Measurements from ENCODE around the gene OTUD3. TPM values are rescaled to one million over a fixed set of nuclear protein-coding genes. Genes with fewer than 3 reads are reported as not detected.

Gene OTUD3
- total RNA-seq, 4 donors from 2014 or later: 4.6 to 6.1 (median 5.4) TPM

DNA sequence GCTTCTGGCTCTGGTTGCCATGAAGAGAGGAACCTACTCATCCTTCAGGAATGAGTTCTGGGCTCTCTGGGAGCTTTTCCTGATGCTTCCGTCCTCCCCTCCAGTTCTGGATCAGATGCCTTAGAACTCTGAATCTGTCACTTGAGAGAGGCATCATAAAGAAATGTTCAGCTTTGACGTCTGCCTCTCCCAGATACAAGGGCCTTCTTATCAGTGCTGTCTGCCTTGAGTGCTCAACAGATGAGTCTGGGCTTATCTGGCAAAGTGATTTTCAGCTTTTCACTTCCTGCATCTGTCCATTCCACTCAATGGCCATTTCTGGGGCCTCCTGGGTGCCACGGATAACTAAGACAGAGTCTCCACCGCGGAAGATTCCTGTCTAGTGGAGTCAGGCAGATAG, 12.3 kb upstream of the OTUD3 start:
- Histone ChIP-seq H3K4me3 (no peak overlapping the region), H3K36me3 (no peaks in the 10 kb centered on the region), H3K9me3 (peaks cover 0 to 8% (median 0%) of the 10 kb centered on the region in 4 donors), H3K4me1 (no peaks in the 10 kb centered on the region), H3K27ac (no peak overlapping the region), H3K27me3 (peaks cover 0 to 18% of the 10 kb centered on the region in 2 donors)
- TF ChIP-seq, protein P1, sequence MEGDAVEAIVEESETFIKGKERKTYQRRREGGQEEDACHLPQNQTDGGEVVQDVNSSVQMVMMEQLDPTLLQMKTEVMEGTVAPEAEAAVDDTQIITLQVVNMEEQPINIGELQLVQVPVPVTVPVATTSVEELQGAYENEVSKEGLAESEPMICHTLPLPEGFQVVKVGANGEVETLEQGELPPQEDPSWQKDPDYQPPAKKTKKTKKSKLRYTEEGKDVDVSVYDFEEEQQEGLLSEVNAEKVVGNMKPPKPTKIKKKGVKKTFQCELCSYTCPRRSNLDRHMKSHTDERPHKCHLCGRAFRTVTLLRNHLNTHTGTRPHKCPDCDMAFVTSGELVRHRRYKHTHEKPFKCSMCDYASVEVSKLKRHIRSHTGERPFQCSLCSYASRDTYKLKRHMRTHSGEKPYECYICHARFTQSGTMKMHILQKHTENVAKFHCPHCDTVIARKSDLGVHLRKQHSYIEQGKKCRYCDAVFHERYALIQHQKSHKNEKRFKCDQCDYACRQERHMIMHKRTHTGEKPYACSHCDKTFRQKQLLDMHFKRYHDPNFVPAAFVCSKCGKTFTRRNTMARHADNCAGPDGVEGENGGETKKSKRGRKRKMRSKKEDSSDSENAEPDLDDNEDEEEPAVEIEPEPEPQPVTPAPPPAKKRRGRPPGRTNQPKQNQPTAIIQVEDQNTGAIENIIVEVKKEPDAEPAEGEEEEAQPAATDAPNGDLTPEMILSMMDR (IDR thresholded peaks at IDR 0.05): no peak
- TF ChIP-seq EP300 (IDR thresholded peaks at IDR 0.05) (no peak), POLR2A (IDR thresholded peaks at IDR 0.05) (no peak)
- WGBS, 2 donors: 68 to 73% methylated on average over 5 of the region's 5 CpGs
- no peak for DNase-seq (ENCODE audit: low spot score in 2 of 2)

DNA sequence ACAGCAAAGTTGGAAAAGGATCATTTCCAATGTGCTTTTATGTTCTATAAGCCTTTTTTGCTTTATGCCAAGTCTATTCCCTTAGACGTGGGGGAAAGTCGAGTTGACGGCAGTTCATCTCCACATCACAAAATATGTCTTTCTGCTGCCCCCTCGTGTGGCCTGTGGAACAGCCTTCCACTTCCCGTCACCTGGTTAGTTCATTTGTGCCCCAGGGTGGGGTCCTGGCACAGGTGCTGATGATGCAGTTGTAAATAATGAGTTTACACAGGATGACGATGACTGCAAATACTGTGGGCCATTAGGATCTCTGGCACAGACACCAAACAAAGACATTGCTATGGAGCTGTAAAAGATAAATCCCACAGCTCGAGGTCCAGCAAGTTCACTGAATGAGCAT, 10.0 kb upstream of the OTUD3 start:
- no peak overlapping the region for H3K27ac ChIP-seq
- H3K27me3 ChIP-seq: peaks cover 0 to 23% of the 10 kb centered on the region in 2 donors
- no peaks in the 10 kb centered on the region for H3K4me1 ChIP-seq
- no peak overlapping the region for H3K4me3 ChIP-seq
- WGBS, 2 donors: 40 to 51% methylated on average over 7 of the region's 7 CpGs
- H3K9me3 ChIP-seq: no peaks in the 10 kb centered on the region
- DNase-seq (ENCODE audit: low spot score in 2 of 2): no peak
- TF ChIP-seq, protein P1 (IDR thresholded peaks at IDR 0.05): peak in 1 of 5 experiments; percentile 29
- no peak for TF ChIP-seq POLR2A (IDR thresholded peaks at IDR 0.05)
- H3K36me3 ChIP-seq: no peaks in the 10 kb centered on the region

DNA sequence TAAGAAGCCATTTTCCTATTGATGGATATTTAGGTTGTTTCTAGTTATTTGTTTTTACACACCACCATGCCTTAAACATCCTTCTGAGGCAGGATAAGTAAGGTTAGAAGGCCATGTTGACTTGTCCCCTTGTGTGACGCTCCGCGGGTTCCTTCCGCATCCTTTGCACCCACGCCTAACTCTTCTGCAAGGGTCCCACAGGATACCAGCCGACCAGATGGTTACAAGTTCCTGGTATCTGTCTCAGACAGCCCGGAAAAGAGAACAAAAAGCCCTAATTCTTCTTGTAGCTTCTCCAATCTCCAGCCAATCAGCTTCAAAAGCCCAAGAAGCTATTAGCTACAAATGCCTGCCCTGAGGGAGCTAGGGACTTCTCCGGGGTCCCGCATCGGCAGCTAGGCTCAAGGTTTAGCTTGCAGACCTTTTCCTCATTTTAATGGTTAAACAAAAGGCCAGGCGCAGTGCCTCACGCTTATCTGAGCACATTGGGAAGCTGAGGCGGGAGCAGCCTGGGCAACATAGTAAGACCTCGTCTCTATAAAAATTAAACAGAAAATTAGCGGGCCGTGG, 4.9 kb upstream of the OTUD3 start:
- Histone ChIP-seq H3K4me1 (peaks cover 0 to 6% (median 2%) of the 10 kb centered on the region in 4 donors), H3K27ac (no peak overlapping the region), H3K36me3 (no peaks in the 10 kb centered on the region), H3K27me3 (peaks cover 0 to 14% of the 10 kb centered on the region in 2 donors), H3K4me3 (no peak overlapping the region), H3K9me3 (no peaks in the 10 kb centered on the region)
- TF ChIP-seq POLR2A (IDR thresholded peaks at IDR 0.05) (no peak), EP300 (IDR thresholded peaks at IDR 0.05) (no peak)
- TF ChIP-seq, protein P1 (IDR thresholded peaks at IDR 0.05): no peak
- WGBS, 2 donors: 63 to 67% methylated on average over 16 of the region's 16 CpGs
- DNase-seq (ENCODE audit: low spot score in 2 of 2): no peak

GRCh38 chr1:19877821-19878636, 4.2 kb upstream of the OTUD3 start:
- peaks cover 0 to 14% of the 10 kb centered on the region in 2 donors for H3K27me3 ChIP-seq
- H3K36me3 ChIP-seq: no peaks in the 10 kb centered on the region
- H3K4me1 ChIP-seq: peaks cover 0 to 7% (median 2%) of the 10 kb centered on the region in 4 donors
- no peak overlapping the region for H3K4me3 ChIP-seq
- WGBS, 2 donors: 73 to 74% methylated on average over 19 of the region's 19 CpGs
- TF ChIP-seq EP300 (IDR thresholded peaks at IDR 0.05): no peak
- TF ChIP-seq POLR2A (IDR thresholded peaks at IDR 0.05): no peak
- TF ChIP-seq, protein P1 (IDR thresholded peaks at IDR 0.05): no peak
- DNase-seq (ENCODE audit: low spot score in 2 of 2): no peak
- H3K27ac ChIP-seq: peak overlapping the region in 1 of 4 donors; percentile 35
- no peaks in the 10 kb centered on the region for H3K9me3 ChIP-seq

DNA sequence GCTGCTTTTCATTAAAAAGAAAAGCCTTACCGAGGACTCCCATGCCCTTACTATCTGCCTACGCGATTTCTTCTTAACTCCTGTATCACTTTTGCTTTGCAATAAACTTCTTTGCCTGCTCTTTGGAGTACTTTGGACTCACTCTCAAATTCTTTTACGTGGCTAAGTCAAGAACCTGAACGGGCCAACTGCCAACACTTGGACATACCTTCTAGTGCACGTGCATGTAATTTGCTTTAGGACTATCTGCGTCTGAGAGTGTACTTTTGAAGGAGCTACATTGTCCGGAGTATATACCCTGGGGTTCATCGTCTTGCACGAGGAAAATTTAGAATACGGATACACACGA, 3.6 kb upstream of the OTUD3 start:
- TF ChIP-seq POLR2A (IDR thresholded peaks at IDR 0.05) (no peak), EP300 (IDR thresholded peaks at IDR 0.05) (no peak)
- TF ChIP-seq, protein P1 (IDR thresholded peaks at IDR 0.05): no peak
- Histone ChIP-seq H3K27ac (peak overlapping the region in 1 of 4 donors; percentile 35), H3K4me1 (peaks cover 0 to 13% (median 4%) of the 10 kb centered on the region in 4 donors), H3K27me3 (peaks cover 0 to 14% of the 10 kb centered on the region in 2 donors), H3K4me3 (no peak overlapping the region), H3K9me3 (no peaks in the 10 kb centered on the region), H3K36me3 (no peaks in the 10 kb centered on the region)
- WGBS, 2 donors: 74 to 84% methylated on average over 12 of the region's 12 CpGs
- DNase-seq (ENCODE audit: low spot score in 2 of 2): no peak

Data from tibial nerve (tissue), 4 donors.